Stomach (tissue), 4 donors: Measurements from ENCODE around the gene KRT34.
"Not testable (repeated sequence)": the region's sequence is repeated elsewhere in the genome, so short reads cannot be mapped to it uniquely, and the experiment has no call there.

Source experiments
- POLR2AphosphoS5 ChIP-seq, 3 donors: sonication (generic); formaldehyde crosslinking; IDR thresholded peaks; one replicate each; pipeline ENCODE4 v1.6.1; 2016; ENCODE audit warnings: antibody characterized with exemption in 3 of 3
- TF ChIP-seq, protein P1 (sequence below), 7 experiments: fragments of 450-650 bp in 4 of 7; fragments of 200-600 bp in 3 of 7; sonication (generic) in 3 of 7; IDR thresholded peaks; one replicate each; pipeline ENCODE4 v1.5.1; 2016 to 2019; ENCODE audit warnings: antibody characterized with exemption in 7 of 7, control low read depth in 2 of 7, mild to moderate bottlenecking in 1 of 7

DNA sequence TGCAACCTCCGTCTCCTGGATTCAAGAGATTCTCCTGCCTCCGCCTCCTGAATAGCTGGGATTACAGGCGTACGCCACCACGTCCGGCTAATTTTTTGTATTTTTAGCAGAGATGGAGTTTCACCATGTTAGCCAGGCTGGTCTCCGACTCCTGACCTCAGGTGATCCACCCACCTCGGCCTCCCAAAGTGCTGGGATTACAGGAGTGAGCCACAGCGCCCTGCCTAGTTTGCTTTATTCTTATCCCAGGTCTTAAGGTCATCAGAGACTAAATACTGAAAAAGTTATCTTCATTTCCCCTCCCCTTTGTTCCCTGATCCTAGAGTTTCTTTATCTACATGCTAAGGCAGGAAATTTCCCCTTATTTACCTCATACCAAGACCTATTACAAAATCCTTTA, 48.3 kb upstream of the KRT34 start:
- TF ChIP-seq, protein P1, sequence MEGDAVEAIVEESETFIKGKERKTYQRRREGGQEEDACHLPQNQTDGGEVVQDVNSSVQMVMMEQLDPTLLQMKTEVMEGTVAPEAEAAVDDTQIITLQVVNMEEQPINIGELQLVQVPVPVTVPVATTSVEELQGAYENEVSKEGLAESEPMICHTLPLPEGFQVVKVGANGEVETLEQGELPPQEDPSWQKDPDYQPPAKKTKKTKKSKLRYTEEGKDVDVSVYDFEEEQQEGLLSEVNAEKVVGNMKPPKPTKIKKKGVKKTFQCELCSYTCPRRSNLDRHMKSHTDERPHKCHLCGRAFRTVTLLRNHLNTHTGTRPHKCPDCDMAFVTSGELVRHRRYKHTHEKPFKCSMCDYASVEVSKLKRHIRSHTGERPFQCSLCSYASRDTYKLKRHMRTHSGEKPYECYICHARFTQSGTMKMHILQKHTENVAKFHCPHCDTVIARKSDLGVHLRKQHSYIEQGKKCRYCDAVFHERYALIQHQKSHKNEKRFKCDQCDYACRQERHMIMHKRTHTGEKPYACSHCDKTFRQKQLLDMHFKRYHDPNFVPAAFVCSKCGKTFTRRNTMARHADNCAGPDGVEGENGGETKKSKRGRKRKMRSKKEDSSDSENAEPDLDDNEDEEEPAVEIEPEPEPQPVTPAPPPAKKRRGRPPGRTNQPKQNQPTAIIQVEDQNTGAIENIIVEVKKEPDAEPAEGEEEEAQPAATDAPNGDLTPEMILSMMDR (IDR thresholded peaks at IDR 0.05), result not testable (repeated sequence)
- not testable (repeated sequence) for TF ChIP-seq POLR2AphosphoS5 (IDR thresholded peaks at IDR 0.05)
